Activated naive CD4-positive, alpha-beta T cell (primary cell): ENCODE results near the gene GBF1.
"Not testable (repeated sequence)": the region's sequence is repeated elsewhere in the genome, so short reads cannot be mapped to it uniquely, and the experiment has no call there.

Source experiments
- DNase-seq, 4 experiments: peaks; one replicate each; lab custom pipeline; 2025; lab: John Stamatoyannopoulos, UW

Gene GBF1

DNA sequence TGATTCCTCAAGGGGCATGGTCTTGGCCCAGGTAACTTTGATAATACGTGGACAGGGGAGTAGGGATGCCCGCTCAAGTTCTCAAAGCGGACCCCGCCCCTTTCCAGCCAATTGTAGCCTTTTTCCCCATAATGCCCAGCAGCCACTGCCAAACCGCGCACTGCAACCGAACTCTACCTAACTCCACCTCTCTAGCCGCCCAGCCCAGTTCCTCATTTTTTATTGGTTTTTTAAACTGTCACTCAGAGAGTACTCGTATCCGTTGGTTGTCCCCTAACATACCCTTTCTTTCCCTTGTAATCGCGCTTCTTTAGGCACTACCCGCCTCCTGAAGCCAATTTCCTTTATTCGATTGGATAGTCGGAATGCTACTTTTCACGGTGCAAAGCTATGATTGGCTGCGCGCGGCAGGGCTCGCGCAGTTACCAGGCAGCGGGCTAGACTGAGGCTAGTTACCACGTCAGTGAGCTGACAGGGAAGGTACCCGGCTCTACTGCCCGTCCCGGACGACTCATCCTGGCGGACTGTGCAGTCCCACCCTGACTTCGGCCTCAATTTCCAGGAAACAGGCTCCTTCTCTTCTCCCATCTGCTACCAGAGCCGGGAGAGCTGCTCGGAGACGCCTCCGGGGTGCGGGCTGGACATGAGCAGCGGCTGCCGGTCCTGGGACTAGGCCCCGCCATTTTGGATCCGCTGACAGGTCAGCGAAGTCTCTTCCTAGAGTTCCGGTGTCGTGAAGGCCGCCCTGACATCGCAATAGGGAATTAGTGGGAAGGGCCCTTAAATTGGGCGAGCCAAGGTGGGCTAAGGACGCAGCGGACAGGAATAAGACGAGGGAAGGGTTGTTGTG is at the start of gene GBF1:
GBF1 (plus strand) TSS at position 451 of the 850 bp plus-strand sequence. CDS start 13,407 bp downstream, outside the sequence.
- DNase-seq, result peak; percentile 56 to 75 (median 66)

DNA sequence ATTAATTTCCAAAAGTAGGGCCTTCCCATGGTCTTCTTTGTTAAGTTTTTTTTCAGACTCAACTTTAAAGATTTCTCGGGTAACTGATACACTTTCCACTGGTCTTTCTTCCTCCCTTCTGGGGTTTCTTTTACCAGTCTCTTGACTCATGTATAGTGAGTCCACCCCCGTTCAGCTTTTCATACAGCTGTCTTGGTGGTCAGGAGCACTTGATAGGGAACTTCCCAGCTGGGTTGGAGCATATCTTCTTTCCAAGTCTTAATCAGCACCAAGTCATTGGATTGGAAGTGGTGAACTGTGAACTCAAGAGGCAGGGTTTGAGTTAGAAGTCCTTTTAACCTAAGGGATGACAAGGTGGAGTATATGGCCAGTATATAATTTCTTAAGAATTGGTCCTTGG is 48.4 kb upstream of the GBF1 start:
- DNase-seq, result no peak

DNA sequence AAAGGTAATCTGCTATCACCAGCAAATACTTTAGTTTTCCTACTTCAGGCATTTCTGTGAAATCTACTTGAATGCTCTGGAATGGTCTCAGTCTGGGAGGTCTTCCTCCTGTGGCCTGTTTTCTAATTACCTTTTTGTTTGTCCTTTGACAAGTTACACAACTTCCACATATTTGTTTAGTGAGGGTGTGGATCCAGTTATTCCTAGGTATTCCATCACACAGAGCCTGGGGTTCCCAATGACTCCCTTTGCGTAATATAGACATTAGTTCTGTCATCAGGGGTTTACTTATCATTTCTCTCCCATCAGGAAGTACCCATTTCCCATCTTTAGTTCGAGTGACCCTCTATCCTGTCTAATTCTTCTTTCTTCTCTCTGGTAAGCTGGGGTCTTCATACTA is 47.3 kb upstream of the GBF1 start:
- no peak for DNase-seq

DNA sequence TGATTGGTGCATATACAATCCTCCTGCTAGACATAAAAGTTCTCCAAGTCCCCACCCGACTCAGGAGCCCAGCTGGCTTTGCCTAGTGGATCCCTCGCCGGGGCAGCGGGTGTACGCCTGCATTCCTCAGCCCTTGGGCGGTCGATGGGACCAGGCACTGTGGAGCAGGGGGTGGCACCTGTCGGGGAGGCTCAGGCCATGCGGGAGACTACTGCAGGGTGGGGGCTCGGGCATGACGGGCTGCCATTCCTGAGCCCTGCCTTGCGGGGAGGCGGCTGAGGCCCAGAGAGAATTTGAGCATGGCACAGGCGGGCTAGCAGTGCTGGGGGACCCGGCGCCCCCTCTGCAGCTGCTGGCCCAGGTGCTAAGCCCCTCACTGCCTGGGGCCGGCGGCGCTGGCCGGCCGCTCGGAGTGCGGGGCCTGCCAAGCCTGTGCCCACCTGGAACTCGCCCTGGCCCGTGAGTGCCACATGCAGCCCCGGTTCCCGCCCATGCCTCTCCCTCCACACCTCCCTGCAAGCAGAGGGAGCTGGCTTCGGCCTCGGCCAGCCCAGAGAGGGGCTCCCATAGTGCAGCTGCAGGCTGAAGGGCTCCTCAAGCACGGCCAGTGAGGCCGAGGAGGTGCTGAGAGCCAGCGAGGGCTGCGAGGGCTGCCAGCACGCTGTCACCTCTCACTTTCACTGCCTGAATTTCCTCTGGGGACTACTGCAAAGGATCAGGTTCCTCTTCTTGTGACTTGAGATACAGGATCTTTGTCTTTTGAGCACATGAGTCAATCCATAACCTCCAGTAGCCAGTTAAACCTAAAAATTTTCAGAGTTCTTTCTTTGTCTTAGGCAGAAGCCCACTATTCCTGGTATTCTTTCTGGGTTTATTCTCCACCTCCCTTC is 44.3 kb upstream of the GBF1 start:
- DNase-seq, result no peak

- no peak for DNase-seq
These were observed 42.9 kb upstream of the GBF1 start for GRCh38 chr10:102202386-102202785.

GRCh38 chr10:102208311-102209035 is 36.9 kb upstream of the GBF1 start:
- no peak for DNase-seq

DNA sequence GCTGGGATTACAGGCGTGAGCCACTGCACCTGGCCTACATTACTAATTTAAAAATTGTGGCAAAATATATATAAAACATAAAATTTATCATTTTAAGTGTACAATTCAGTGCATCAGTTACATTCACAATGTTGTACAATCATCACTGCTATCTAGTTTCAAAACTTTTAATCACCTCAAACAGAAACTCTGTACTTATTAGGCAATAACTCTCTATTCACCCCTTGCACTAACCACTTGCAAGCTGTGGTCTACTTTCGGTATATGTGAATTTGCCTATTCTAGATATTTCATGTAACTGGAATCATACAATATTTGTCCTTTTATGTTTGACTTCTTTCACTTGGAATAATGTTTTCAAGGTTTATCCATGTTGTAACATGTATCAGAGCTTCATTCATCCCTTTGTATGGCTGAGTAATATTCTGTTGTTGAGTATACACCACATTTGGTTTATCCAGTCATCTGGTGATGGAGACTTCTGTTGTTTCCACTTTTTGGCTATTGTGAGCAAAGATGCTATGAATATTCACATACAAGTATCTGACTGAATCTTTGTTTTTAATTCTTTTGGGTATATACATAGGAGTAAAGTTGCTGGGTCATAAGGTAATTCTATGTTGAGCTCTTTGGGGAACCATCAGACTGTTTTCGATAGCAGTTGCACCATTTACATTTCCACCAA is 33.6 kb upstream of the GBF1 start:
- DNase-seq, result no peak

DNA sequence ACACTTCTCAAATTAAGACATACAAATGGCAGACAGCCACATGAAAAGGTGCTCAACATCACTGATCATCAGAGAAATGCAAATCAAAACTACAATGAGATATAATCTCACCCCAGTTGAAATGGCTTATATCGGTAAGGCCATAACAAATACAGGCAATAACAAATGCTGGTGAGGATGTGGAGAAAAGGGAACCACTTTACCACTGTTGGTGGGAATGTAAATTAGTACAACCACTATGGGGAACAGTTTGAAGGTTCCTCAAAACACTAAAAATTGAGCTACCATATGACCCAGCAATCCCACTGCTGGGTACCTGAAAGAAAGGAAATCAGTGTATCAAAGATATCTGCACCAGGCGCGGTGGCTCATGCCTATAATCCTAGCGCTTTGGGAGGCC is 31.7 kb upstream of the GBF1 start:
- not testable (repeated sequence) for DNase-seq

GRCh38 chr10:102219370-102219769 is 26.0 kb upstream of the GBF1 start:
- DNase-seq, result no peak

DNA sequence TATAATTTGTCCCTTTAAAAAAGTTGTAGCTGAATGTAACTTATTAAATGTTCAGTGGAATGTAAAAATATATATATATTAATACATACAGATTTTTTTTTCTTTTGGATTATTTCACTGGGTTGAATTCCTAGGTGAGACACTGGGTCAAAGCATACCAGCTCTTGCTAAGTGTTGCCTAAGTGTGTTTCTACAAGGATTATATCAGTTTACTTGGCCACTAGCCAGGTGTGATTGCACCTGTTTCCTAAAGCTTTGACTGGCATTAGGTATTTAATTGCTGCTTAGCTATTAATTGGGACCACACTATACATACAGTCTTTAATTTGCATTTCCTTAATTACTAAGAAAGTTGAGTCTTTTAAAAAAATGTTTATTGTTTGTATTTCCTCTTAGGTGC is 24.7 kb upstream of the GBF1 start:
- no peak for DNase-seq

- DNase-seq, result no peak
These were observed 22.5 kb upstream of the GBF1 start for GRCh38 chr10:102222797-102223196.

GRCh38 chr10:102225646-102226541 is 19.4 kb upstream of the GBF1 start, which contains the start of gene ELOVL3:
ELOVL3 (plus strand) TSS chr10:102226299; CDS start chr10:102226549, 250 bp downstream.
- DNase-seq, result peak in 3 of 4 experiments; percentile 42 to 71 (median 49)

DNA sequence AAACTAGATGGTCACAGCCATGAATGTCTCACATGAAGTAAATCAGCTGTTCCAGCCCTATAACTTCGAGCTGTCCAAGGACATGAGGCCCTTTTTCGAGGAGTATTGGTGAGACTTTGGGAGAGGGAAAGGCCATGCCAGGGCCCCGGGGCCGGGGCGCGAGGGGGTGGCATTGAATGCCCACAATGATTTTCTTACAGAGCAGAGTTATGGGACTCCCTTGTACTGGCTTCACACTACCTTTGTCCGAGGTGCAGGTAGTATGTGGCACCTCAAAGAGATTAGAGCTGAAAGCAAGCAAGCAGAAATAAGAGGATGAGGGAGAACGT is 18.8 kb upstream of the GBF1 start:
- no peak for DNase-seq

DNA sequence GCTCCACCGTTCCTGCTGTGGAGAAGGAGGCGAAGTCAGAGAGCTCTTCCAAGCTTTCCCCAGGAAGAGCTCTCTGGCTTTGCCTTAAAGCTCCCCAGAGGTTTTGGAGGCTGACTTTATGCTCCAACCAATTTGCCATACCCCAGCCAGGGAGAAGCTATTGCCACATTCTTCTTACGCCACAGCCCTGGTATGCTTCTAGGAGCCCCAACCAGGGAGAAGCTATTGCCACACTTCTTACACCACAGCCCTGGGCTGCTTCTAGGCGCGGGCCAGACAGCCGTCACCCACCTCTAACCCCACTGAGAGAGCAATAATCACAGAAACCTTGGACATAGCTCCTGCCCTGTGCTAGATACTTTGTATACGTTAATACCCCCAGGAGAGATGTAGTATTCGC is 18.3 kb upstream of the GBF1 start:
- DNase-seq, result no peak

GRCh38 chr10:102229810-102230263 is 15.5 kb upstream of the GBF1 start:
- DNase-seq, result peak; percentile 64 to 84 (median 72)

- peak in 1 of 4 experiments; percentile 16 for DNase-seq
These were observed 15.0 kb upstream of the GBF1 start for GRCh38 chr10:102230264-102230860.

GRCh38 chr10:102230861-102231356 is 14.4 kb upstream of the GBF1 start:
- DNase-seq, result peak in 2 of 4 experiments; percentile 13 to 35

DNA sequence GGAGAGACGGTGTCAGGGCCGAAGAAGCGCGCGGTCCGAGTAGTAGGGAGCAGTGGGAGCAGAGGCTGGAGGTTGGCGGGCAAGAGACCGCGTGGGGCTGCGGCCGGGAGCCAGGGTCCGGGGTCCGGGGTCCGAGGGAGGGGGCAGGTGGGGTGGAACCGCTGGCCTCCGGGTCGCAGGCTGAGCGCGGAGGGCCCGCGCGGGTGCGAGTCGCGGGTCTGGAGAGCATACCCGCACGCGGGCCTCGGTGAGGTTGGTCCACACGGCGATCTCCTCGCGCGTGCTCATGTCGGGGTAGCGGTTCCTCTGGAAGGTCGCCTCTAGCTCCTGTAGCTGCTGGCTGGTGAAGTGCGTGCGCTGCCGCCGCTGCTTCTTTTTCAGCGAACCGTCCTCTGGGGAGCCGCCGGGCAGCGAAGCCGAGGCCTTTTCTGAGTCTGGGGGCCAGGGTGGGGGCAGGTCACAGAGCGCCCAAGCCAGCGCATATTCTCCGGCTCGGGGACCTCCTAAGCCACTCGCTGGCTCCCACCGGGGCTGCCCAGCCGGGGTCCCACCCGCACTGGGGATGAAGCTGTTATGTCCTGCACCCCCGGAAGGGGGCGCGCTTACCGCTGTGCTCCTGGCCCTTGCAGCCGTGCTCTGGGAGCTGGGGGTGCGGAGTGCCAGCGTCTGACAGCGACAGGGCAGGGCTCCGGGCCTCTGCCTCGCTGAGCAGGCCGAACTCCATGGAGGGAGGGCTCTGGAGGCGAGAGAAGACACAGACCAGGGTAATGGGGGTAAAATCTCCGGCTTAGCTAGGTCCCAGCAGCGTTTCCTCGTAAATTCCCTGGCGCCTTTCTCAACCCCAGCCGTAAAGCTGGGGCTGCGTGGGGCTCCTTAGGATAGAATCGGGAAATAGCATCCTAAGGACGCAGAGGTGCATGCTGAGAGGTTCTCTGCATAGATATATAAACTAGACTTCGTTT is 13.7 kb upstream of the GBF1 start:
- DNase-seq, result peak; percentile 32 to 52 (median 42)

- no peak for DNase-seq
These were observed 11.3 kb upstream of the GBF1 start for GRCh38 chr10:102233997-102234396.
